ENCODE results near the gene ANKRD6.

DNA sequence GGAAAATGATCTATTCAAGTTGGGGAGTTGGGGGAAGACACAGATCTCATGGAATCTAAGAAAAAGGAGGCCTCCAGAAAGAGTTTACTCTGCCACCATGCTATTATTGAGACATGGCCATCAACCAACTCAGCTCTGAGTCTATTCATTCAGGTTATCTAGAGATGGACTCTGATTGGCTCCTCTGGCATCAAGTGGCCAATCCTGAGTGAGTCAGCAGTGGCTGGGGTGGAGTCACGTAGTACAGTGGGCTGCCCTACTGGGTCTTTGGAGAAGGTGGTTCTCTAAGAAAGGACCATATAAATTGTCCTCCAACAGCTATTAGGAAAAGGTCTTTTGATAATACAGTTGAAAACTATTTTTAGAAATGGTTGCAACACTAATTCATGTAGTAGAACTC is 163.5 kb downstream of the ANKRD6 start:
- TF ChIP-seq, protein P1, sequence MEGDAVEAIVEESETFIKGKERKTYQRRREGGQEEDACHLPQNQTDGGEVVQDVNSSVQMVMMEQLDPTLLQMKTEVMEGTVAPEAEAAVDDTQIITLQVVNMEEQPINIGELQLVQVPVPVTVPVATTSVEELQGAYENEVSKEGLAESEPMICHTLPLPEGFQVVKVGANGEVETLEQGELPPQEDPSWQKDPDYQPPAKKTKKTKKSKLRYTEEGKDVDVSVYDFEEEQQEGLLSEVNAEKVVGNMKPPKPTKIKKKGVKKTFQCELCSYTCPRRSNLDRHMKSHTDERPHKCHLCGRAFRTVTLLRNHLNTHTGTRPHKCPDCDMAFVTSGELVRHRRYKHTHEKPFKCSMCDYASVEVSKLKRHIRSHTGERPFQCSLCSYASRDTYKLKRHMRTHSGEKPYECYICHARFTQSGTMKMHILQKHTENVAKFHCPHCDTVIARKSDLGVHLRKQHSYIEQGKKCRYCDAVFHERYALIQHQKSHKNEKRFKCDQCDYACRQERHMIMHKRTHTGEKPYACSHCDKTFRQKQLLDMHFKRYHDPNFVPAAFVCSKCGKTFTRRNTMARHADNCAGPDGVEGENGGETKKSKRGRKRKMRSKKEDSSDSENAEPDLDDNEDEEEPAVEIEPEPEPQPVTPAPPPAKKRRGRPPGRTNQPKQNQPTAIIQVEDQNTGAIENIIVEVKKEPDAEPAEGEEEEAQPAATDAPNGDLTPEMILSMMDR (IDR thresholded peaks at IDR 0.05; ENCODE audit: poor library complexity), result no peak
- no peak for TF ChIP-seq EZH2 (IDR thresholded peaks at IDR 0.05; ENCODE audit: borderline replicate concordance)
